ENCODE results near the gene ABCB6.

GRCh38 chr2:219210886-219211362, 7.8 kb downstream of the ABCB6 start:
- TF ChIP-seq CTCF (conservative IDR thresholded peaks at IDR 0.05; ENCODE audit: low read length) (no peak), EZH2phosphoT487 (IDR thresholded peaks at IDR 0.05; ENCODE audit: borderline replicate concordance, low read depth, low read length) (no peak)

All from OCI-LY7 (cell line).